ENCODE measurements around the gene PDE7B.

DNA sequence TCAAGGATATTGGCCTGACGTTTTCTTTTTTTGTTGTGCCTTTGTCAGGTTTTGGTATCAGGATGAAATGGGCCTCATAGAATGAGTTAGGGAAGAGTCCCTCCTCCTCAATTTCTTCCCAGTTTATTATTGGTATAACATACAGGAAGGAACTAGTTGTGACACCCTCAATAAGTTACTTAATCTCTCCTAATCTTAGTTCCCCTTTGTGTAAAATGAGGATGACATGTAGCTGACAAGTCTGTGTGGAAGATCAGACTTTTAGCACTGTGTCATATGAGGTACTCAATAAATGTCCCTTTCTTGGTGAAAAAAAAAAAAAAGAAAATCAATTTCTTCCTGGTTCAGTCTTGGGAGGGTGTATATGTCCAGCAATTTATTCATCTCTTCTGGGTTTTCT is 155.8 kb downstream of the PDE7B start:
- no peak for TF ChIP-seq POLR2A (IDR thresholded peaks at IDR 0.05; ENCODE audit: low read depth, low read length)
- no peak for TF ChIP-seq POLR2AphosphoS5 (IDR thresholded peaks at IDR 0.05; ENCODE audit: low read depth, low read length)
- no peak for TF ChIP-seq TAF1 (IDR thresholded peaks at IDR 0.05; ENCODE audit: low read depth, low read length)
- TF ChIP-seq SPI1 (IDR thresholded peaks at IDR 0.05; ENCODE audit: low read depth, low read length): no peak
- no peak for TF ChIP-seq POU2F2 (IDR thresholded peaks at IDR 0.05; ENCODE audit: low read depth, low read length)
- TF ChIP-seq PAX5 (IDR thresholded peaks at IDR 0.05; ENCODE audit: insufficient read depth, low read length, severe bottlenecking): no peak
